ENCODE results near the gene EZH2.

DNA sequence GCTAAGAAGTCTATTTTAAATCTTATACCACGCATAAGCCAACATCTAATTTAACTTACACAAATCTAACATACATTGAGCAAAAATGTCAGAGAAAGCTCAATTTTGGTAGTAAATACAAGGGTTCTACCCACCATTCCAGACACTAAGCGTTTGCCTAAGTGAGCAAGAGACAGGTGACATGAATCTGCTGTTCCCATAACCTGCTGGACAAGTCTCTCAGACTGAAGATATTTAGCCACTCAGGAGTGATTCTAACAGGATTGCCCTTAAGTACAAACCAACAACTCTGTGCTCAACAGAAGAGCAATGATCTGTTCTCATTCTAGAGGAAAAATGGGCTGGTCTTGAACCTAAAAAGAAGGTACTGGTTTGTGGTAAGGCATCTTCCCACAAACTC is 18.8 kb downstream of the EZH2 start:
- TF ChIP-seq, protein P1, sequence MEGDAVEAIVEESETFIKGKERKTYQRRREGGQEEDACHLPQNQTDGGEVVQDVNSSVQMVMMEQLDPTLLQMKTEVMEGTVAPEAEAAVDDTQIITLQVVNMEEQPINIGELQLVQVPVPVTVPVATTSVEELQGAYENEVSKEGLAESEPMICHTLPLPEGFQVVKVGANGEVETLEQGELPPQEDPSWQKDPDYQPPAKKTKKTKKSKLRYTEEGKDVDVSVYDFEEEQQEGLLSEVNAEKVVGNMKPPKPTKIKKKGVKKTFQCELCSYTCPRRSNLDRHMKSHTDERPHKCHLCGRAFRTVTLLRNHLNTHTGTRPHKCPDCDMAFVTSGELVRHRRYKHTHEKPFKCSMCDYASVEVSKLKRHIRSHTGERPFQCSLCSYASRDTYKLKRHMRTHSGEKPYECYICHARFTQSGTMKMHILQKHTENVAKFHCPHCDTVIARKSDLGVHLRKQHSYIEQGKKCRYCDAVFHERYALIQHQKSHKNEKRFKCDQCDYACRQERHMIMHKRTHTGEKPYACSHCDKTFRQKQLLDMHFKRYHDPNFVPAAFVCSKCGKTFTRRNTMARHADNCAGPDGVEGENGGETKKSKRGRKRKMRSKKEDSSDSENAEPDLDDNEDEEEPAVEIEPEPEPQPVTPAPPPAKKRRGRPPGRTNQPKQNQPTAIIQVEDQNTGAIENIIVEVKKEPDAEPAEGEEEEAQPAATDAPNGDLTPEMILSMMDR (IDR thresholded peaks at IDR 0.05): no peak
- TF ChIP-seq POLR2AphosphoS5 (IDR thresholded peaks at IDR 0.05): no peak
- TF ChIP-seq EP300 (IDR thresholded peaks at IDR 0.05; ENCODE audit: low read depth): no peak
- TF ChIP-seq POLR2A (IDR thresholded peaks at IDR 0.05): no peak

All from transverse colon (tissue), 4 donors.